Lower leg skin (tissue), 4 donors: ENCODE data around the gene CAB39. TPM values are rescaled to one million over a fixed set of nuclear protein-coding genes. Genes with fewer than 3 reads are reported as not detected.

ENCODE experiments used
- DNase-seq, 2 donors: peaks; one replicate each; pipeline ENCODE4 v3.0.0-alpha.2; 2019; ENCODE audit warnings: low spot score in 2 of 2
- H3K4me3 ChIP-seq: fragments of 200-600 bp; sonication (generic); 2 replicates; pipeline ENCODE4 v1.5.1; 2017; ENCODE audit warnings: mild to moderate bottlenecking, low read depth; ENCODE audit not compliant: poor library complexity, severe bottlenecking
- CTCF ChIP-seq, 3 donors: fragments of 450-650 bp; IDR thresholded peaks; one replicate each; pipeline ENCODE4 v1.5.1; 2016; ENCODE audit warnings: antibody characterized with exemption in 3 of 3, mild to moderate bottlenecking in 3 of 3, moderate library complexity in 2 of 3
- POLR2A ChIP-seq, 2 donors: fragments of 450-650 bp; IDR thresholded peaks; one replicate each; pipeline ENCODE4 v1.6.1; 2016 to 2017; ENCODE audit warnings: antibody characterized with exemption in 2 of 2, mild to moderate bottlenecking in 1 of 2, moderate library complexity in 1 of 2
- WGBS, 2 donors: methylation state at CpG; one replicate each; pipeline ENCODE4 v1.1.5; 2018; 5-methylcytosine and 5-hydroxymethylcytosine counted together
- intact Hi-C: fragments of 100-400 bp; cut with DNase I; formaldehyde crosslinking; loops from one replicate; pipeline ENCODE4 v1.15.0; 2023; ENCODE audit warnings: low total_unique reads
- total RNA-seq, 4 donors: library from RNA; depleted of rRNA; stranded (reverse); fragments of >200 nt; gene quantifications; one replicate each; pipeline ENCODE4 v1.1.0, GENCODE V29; 2016

CAB39 gene
- total RNA-seq, 4 donors from 2014 or later = 65.5 to 74.7 (median 70.4) TPM

GRCh38 chr2:230691005-230691647, 21.5 kb upstream of the CAB39 start:
- intact Hi-C loops = no loop called here
- H3K4me3 ChIP-seq = no peak overlapping the region
- peak in 1 of 2 donors; percentile 28 for DNase-seq
- 52 to 62% methylated on average over 4 of the region's 4 CpGs for WGBS, 2 donors
- no peak for TF ChIP-seq POLR2A (IDR thresholded peaks at IDR 0.05)
- no peak for TF ChIP-seq CTCF (IDR thresholded peaks at IDR 0.05)

DNA sequence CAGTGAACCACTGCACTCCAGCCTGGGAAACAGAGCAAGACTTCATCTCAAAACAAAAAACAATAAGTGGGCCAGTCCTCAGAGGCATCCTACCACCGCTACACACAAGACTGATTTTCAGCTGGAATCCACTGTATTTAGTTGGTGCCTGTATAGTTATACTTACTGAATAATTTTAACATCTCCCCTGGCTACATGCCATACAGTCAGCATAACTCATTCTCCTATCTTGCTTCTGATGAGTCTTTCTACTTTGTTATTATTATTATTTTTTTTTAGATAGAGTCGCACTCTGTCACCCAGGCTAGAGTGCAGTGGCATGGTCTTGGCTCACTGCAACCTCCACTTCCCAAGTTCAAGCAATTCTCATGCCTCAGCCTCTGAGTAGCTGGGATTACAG, 19.9 kb upstream of the CAB39 start:
- TF ChIP-seq POLR2A (IDR thresholded peaks at IDR 0.05) = no peak
- TF ChIP-seq CTCF (IDR thresholded peaks at IDR 0.05) = no peak
- no peak for DNase-seq
- intact Hi-C loops = no loop called here
- 74 to 79% methylated on average over 2 of the region's 2 CpGs for whole genome bisulfite sequencing, 2 donors
- H3K4me3 ChIP-seq = no peak overlapping the region

DNA sequence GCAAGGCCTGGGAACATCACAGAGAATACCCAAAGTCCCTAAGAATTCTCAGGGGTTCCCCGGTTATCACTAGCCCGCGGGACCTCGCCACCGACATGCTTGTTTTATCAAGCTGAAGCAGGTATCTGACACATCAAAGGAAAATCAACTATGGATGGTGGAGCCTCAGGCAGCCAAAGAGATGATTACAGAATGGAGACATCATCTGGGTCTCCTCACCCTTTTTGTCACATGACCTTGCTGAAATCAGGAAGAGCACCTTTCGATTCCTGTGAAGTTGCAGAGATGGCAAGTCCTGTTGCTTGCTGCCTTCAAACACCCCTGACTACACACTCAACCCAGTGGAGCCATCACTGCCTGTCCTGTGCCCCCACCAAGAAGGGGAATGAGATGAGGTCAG, 19.2 kb upstream of the CAB39 start:
- DNase-seq = peak in 1 of 2 donors; percentile 6
- WGBS, 2 donors = 65 to 68% methylated on average over 6 of the region's 6 CpGs
- no peak for TF ChIP-seq CTCF (IDR thresholded peaks at IDR 0.05)
- intact Hi-C loops = no loop called here
- H3K4me3 ChIP-seq = no peak overlapping the region

GRCh38 chr2:230694241-230694640, 18.4 kb upstream of the CAB39 start:
- peak in 1 of 2 donors; percentile 48 for DNase-seq
- TF ChIP-seq CTCF (IDR thresholded peaks at IDR 0.05) (no peak), POLR2A (IDR thresholded peaks at IDR 0.05) (no peak)
- WGBS, 2 donors = 77 to 90% methylated on average over 3 of the region's 3 CpGs
- H3K4me3 ChIP-seq = no peak overlapping the region
- intact Hi-C loops = no loop called here

- WGBS, 2 donors = 80 to 91% methylated on average over 6 of the region's 6 CpGs
- H3K4me3 ChIP-seq = no peak overlapping the region
- no peak for DNase-seq
- intact Hi-C loops = no loop called here
- TF ChIP-seq CTCF (IDR thresholded peaks at IDR 0.05) (no peak), POLR2A (IDR thresholded peaks at IDR 0.05) (no peak)
These were observed 17.1 kb upstream of the CAB39 start for GRCh38 chr2:230695551-230695950.

GRCh38 chr2:230696670-230697069, 16.0 kb upstream of the CAB39 start:
- no peak for DNase-seq
- H3K4me3 ChIP-seq = no peak overlapping the region
- TF ChIP-seq CTCF (IDR thresholded peaks at IDR 0.05) (no peak), POLR2A (IDR thresholded peaks at IDR 0.05) (no peak)
- intact Hi-C loops = no loop called here
